Type B pancreatic cell (in vitro differentiated cells): ENCODE results near the gene YIF1A. TPM values are rescaled to one million over a fixed set of nuclear protein-coding genes. Genes with fewer than 3 reads are reported as not detected.

Experiments used
- DNase-seq: peaks from one replicate; pipeline ENCODE4 v3.0.0; 2021; ENCODE audit warnings: mixed read lengths; ENCODE audit not compliant: unreplicated experiment; ENCODE audit errors: extremely low spot score
- H3K27ac Mint-ChIP-seq: 2 replicates; pipeline ENCODE4 v1.8.0; 2021; ENCODE audit warnings: mild to moderate bottlenecking, mixed read lengths
- H3K27me3 Mint-ChIP-seq: 2 replicates; pipeline ENCODE4 v1.8.0; 2021; ENCODE audit warnings: mixed read lengths
- H3K36me3 Mint-ChIP-seq: 2 replicates; pipeline ENCODE4 v1.8.0; 2021; ENCODE audit warnings: mixed read lengths
- H3K4me1 Mint-ChIP-seq: one replicate; pipeline ENCODE4 v1.8.0; 2021; ENCODE audit warnings: mixed read lengths; ENCODE audit not compliant: unreplicated experiment
- H3K4me3 Mint-ChIP-seq: 2 replicates; pipeline ENCODE4 v1.8.0; 2021; ENCODE audit warnings: mild to moderate bottlenecking, mixed read lengths
- H3K9me3 Mint-ChIP-seq: 2 replicates; pipeline ENCODE4 v1.8.0; 2021; ENCODE audit warnings: mixed read lengths
- total RNA-seq: library from RNA; stranded (reverse); gene quantifications from 2 replicates; pipeline ENCODE4 v1.2.1, GENCODE V29; 2021; ENCODE audit warnings: low replicate concordance
- TF ChIP-seq, protein P1 (sequence below): fragments of 200-600 bp; sonication (generic); conservative IDR thresholded peaks from 2 replicates; pipeline ENCODE4 v1.5.0; 2021; ENCODE audit warnings: antibody characterized with exemption, mild to moderate bottlenecking

Gene YIF1A
- total RNA-seq, 1 donor from 2014 or later, result 87.0 TPM

DNA sequence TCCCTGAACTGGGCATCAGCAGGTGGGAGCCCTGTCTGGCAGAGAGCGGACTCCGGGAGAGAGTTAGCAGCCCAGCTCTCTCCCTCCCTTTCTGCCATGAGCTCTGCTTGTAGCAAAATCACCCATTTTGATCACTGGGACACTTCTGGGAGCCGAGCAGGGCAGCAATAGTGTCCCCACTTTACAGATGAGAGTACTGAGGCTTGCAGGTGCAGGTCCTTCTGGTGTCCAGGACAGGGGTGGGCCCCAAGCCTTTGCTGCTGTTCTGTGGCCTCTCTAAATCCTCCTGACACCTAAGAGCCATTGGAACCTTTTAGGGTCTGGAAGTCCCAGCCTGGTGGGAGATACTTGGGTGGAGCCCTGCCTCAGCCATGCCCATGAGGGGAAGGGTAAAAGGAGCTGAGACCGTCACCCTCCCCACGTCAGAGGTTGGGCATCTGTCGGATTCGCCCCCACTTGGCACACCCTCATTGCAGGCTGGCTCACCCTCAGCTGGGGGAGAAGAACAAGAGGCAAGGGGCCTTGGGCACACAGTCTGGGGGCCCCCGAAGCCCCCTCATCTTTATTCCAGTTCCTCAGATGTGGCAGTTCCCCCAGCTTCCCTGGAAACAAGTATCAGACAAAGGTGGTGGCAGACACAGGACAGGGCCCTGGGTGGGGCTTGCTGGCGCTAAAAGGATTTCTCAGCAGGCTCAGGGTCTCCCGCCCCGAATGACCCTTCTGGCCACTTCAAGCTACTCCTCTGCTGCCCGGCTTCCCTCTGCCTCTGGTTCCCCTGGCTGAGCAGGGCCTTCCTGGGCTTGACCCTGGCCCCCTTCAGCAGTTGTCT is 42.8 kb upstream of the YIF1A start:
- peaks cover 19% of the 10 kb centered on the region for H3K4me1 Mint-ChIP-seq
- no peaks in the 10 kb centered on the region for H3K9me3 Mint-ChIP-seq
- no peak overlapping the region for H3K4me3 Mint-ChIP-seq
- DNase-seq, result no peak
- no peaks in the 10 kb centered on the region for H3K27me3 Mint-ChIP-seq
- TF ChIP-seq, protein P1, sequence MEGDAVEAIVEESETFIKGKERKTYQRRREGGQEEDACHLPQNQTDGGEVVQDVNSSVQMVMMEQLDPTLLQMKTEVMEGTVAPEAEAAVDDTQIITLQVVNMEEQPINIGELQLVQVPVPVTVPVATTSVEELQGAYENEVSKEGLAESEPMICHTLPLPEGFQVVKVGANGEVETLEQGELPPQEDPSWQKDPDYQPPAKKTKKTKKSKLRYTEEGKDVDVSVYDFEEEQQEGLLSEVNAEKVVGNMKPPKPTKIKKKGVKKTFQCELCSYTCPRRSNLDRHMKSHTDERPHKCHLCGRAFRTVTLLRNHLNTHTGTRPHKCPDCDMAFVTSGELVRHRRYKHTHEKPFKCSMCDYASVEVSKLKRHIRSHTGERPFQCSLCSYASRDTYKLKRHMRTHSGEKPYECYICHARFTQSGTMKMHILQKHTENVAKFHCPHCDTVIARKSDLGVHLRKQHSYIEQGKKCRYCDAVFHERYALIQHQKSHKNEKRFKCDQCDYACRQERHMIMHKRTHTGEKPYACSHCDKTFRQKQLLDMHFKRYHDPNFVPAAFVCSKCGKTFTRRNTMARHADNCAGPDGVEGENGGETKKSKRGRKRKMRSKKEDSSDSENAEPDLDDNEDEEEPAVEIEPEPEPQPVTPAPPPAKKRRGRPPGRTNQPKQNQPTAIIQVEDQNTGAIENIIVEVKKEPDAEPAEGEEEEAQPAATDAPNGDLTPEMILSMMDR, result no peak
- no peaks in the 10 kb centered on the region for H3K36me3 Mint-ChIP-seq
- H3K27ac Mint-ChIP-seq, result no peak overlapping the region

DNA sequence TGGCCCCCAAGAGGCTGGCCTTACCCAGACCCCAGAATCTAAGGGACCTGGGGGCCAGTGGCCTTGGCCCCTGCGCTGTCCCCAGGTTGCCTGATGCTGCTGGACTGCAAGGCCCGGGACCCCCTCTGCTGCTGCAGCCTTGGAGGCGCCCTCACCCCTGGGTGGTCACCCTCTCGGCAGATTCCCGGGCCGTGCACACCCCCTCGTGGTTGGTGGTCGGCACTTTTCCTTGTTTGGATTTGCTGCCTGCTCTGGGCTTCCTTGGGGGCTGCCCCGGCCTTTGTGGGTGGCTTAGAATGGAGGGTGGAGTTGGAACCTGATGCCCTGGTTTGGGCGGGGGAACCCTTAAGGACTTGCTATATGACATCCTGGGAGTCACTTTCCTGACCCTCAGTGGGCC is 42.0 kb upstream of the YIF1A start:
- Mint-ChIP-seq H3K4me1 (peaks cover 21% of the 10 kb centered on the region), H3K27me3 (no peaks in the 10 kb centered on the region), H3K9me3 (no peaks in the 10 kb centered on the region), H3K27ac (no peak overlapping the region), H3K4me3 (no peak overlapping the region), H3K36me3 (no peaks in the 10 kb centered on the region)
- TF ChIP-seq, protein P1, result no peak
- DNase-seq, result no peak

DNA sequence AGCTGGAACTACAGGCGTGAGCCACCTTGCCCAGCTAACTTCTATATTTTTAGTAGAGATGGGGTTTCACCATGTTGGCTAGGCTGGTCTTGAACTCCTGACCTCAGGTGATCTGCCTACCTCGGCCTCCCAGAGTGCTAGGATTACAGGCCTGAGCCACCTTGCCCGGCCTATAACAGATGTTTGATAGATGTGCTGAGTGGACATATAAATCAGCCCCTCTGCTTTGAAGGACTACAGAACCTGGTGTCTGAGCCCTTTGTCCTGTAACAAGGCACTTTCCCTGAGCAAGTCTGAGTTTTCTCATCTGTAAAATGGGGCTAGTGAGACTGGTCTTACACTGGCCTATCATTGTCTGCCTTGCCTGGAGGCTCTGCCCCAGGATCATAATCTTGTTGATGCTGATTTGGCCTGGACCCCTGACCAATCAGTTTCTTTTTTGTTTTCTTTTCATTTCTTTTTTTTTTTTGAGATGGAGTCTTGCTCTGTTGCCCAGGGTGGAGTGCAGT is 40.3 kb upstream of the YIF1A start:
- no peak overlapping the region for H3K27ac Mint-ChIP-seq
- TF ChIP-seq, protein P1, result no peak
- H3K4me1 Mint-ChIP-seq, result peaks cover 23% of the 10 kb centered on the region
- H3K9me3 Mint-ChIP-seq, result no peaks in the 10 kb centered on the region
- H3K4me3 Mint-ChIP-seq, result no peak overlapping the region
- no peak for DNase-seq
- H3K36me3 Mint-ChIP-seq, result no peaks in the 10 kb centered on the region
- H3K27me3 Mint-ChIP-seq, result no peaks in the 10 kb centered on the region

DNA sequence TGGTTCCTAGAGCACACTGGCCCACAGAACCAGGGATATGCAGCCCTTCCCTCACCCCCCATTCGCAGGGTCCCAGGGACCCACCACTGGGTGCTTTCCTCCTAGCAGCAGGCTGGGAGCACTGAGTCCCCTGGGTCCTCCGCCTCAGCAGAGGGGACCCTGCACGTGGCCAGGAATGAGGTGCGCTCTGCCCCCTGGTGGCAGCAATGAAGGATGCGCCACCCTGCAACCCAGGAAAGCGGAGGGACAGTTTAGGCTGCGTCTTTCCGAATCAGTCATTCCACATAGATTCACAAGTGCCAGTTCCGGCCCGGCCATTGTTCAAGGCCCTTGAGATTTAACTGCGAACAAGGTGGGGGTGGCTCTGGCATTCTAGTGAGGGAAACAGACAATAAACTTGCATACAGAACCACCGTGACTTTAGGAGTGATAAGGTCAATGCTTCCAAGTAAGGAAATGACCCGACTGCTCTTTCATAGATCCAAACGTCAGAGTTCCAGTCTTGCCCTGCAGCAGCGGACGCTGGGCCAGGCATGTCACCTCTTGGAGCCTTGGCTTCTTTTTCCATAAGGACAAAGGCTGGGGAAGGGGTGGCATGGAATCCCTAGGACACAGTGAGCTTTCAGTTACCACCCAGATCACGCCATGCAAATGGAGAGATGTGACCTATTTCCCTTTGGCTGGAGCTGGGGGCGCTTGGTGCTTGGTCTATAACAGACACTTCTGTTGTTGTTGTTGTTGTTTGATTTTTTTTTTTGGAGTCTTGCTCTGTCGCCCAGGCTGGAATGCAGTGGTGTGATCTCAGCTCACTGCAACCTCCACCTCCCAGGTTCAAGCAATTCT is 39.6 kb upstream of the YIF1A start:
- peaks cover 25% of the 10 kb centered on the region for H3K4me1 Mint-ChIP-seq
- DNase-seq, result peak; percentile 85
- H3K27me3 Mint-ChIP-seq, result no peaks in the 10 kb centered on the region
- TF ChIP-seq, protein P1, result peak; percentile 96
- H3K4me3 Mint-ChIP-seq, result peak overlapping the region; percentile 65
- H3K27ac Mint-ChIP-seq, result peak overlapping the region; percentile 55
- H3K36me3 Mint-ChIP-seq, result no peaks in the 10 kb centered on the region
- H3K9me3 Mint-ChIP-seq, result no peaks in the 10 kb centered on the region

DNA sequence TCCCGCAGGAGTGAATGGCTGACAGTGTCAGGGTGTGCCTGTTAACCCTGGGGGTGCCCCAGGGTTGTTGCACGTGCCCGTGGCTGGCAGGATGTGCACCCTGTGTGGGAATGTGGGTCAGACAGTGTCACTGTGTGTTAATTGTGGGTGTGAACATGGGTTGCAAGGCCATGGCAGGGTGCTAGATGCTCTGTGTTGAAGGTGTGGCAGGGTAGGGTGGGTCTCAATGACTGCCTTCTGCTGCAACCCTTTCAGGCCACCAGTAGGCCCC is 39.0 kb upstream of the YIF1A start:
- Mint-ChIP-seq H3K27me3 (no peaks in the 10 kb centered on the region), H3K36me3 (no peaks in the 10 kb centered on the region), H3K9me3 (no peaks in the 10 kb centered on the region), H3K4me3 (no peak overlapping the region), H3K4me1 (peaks cover 31% of the 10 kb centered on the region), H3K27ac (peak overlapping the region; percentile 46)
- DNase-seq, result no peak
- TF ChIP-seq, protein P1, result no peak
